Measurements from ENCODE around the gene KASH5. TPM values are rescaled to one million over a fixed set of nuclear protein-coding genes. Genes with fewer than 3 reads are reported as not detected.

Gene KASH5
- polyA plus RNA-seq, 4 donors, result not detected

DNA sequence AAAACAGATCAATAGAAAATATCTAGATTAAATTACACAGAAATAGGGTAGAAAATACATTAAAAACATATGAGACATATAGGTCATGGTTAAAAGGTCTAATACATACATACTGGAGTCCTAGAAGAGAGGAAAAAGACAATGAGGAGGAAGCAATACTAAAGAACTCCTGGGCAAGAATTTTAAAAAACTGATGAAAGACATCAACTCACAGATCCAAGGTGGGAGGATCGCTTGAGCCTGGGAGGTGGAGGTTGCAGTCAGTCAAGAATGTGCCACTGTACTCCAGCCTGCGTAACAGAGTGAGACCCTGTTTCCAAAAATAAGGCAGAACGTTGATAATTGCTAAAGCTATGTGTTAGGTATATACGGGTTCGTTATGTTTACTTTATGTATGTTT, 5.4 kb upstream of the KASH5 start:
- Histone ChIP-seq H3K4me1 (ENCODE audit: control insufficient read depth in 3 of 3, insufficient read depth in 2 of 3, low read depth in 1 of 3, low read length in 2 of 3) (no peaks in the 10 kb centered on the region), H3K27ac (ENCODE audit: low read depth in 1 of 3, low read length in 2 of 3) (no peak overlapping the region), H3K27me3 (ENCODE audit: control insufficient read depth in 3 of 3, insufficient read depth in 3 of 3, low read length in 3 of 3) (no peaks in the 10 kb centered on the region), H3K36me3 (ENCODE audit: control insufficient read depth in 3 of 3, insufficient read depth in 2 of 3, low read depth in 1 of 3, low read length in 3 of 3) (no peaks in the 10 kb centered on the region), H3K4me3 (ENCODE audit: low read depth in 1 of 3, low read length in 3 of 3) (no peak overlapping the region), H3K9me3 (ENCODE audit: control insufficient read depth in 2 of 2, insufficient read depth in 1 of 2, low read depth in 1 of 2, low read length in 1 of 2) (peaks cover 0 to 7% of the 10 kb centered on the region in 2 donors)
- WGBS, 3 donors, result 91 to 93% (median 92%) methylated on average over 5 of the region's 5 CpGs
- no peak for DNase-seq
- FAIRE-seq, result no peak

DNA sequence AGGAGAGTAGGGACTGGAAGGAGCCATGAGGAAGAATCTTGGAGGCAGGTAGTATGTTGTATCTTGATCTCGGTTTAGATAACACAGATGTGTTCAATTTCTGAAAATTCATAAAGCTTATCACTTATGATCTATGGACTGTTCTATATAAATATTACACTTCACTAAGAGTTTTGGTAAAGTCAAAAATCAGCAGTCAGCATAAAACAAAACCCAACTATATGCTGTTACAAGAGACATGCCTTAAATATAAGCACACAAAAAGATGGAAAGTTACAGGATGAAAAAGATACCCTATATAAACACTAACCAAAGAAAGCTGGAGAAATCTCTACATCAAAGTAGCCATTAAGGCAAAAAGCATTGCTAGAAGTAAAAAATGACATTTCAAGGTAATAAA, 4.5 kb upstream of the KASH5 start:
- Histone ChIP-seq H3K4me3 (ENCODE audit: low read depth in 1 of 3, low read length in 3 of 3) (no peak overlapping the region), H3K9me3 (ENCODE audit: control insufficient read depth in 2 of 2, insufficient read depth in 1 of 2, low read depth in 1 of 2, low read length in 1 of 2) (peaks cover 0 to 10% of the 10 kb centered on the region in 2 donors), H3K4me1 (ENCODE audit: control insufficient read depth in 3 of 3, insufficient read depth in 2 of 3, low read depth in 1 of 3, low read length in 2 of 3) (no peaks in the 10 kb centered on the region), H3K27me3 (ENCODE audit: control insufficient read depth in 3 of 3, insufficient read depth in 3 of 3, low read length in 3 of 3) (no peaks in the 10 kb centered on the region), H3K27ac (ENCODE audit: low read depth in 1 of 3, low read length in 2 of 3) (no peak overlapping the region), H3K36me3 (ENCODE audit: control insufficient read depth in 3 of 3, insufficient read depth in 2 of 3, low read depth in 1 of 3, low read length in 3 of 3) (no peaks in the 10 kb centered on the region)
- no peak for FAIRE-seq
- 29 to 91% (median 48%) methylated on average over 1 of the region's 1 CpG for WGBS, 3 donors
- DNase-seq, result no peak

DNA sequence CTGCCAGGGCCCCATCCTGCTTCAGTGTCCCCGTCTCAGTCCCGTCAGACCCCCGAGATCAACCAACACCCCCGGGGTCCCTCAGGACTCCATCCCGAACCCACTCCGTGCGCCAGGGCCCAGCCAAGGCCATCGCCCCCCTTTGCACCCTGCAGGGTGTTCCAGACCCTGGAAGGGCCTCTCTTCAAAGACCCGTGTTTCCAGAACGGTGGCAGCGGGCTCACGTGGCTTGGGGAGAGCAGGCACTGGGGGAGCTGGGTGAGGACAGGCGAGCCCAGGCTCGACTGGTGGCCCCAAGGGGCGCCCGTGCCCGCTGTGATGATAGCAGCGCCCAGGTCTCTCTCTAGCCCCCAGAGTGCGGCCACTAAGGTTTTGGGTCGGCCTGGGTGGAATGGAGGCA, 1.4 kb downstream of the KASH5 start:
- Histone ChIP-seq H3K36me3 (ENCODE audit: control insufficient read depth in 3 of 3, insufficient read depth in 2 of 3, low read depth in 1 of 3, low read length in 3 of 3) (no peaks in the 10 kb centered on the region), H3K4me3 (ENCODE audit: low read depth in 1 of 3, low read length in 3 of 3) (no peak overlapping the region), H3K27me3 (ENCODE audit: control insufficient read depth in 3 of 3, insufficient read depth in 3 of 3, low read length in 3 of 3) (peaks cover 0 to 17% (median 0%) of the 10 kb centered on the region in 3 donors), H3K9me3 (ENCODE audit: control insufficient read depth in 2 of 2, insufficient read depth in 1 of 2, low read depth in 1 of 2, low read length in 1 of 2) (peaks cover 0 to 3% of the 10 kb centered on the region in 2 donors), H3K4me1 (ENCODE audit: control insufficient read depth in 3 of 3, insufficient read depth in 2 of 3, low read depth in 1 of 3, low read length in 2 of 3) (no peaks in the 10 kb centered on the region), H3K27ac (ENCODE audit: low read depth in 1 of 3, low read length in 2 of 3) (no peak overlapping the region)
- DNase-seq (no peak), FAIRE-seq (no peak)
- 83 to 90% (median 89%) methylated on average over 20 of the region's 20 CpGs for WGBS, 3 donors

DNA sequence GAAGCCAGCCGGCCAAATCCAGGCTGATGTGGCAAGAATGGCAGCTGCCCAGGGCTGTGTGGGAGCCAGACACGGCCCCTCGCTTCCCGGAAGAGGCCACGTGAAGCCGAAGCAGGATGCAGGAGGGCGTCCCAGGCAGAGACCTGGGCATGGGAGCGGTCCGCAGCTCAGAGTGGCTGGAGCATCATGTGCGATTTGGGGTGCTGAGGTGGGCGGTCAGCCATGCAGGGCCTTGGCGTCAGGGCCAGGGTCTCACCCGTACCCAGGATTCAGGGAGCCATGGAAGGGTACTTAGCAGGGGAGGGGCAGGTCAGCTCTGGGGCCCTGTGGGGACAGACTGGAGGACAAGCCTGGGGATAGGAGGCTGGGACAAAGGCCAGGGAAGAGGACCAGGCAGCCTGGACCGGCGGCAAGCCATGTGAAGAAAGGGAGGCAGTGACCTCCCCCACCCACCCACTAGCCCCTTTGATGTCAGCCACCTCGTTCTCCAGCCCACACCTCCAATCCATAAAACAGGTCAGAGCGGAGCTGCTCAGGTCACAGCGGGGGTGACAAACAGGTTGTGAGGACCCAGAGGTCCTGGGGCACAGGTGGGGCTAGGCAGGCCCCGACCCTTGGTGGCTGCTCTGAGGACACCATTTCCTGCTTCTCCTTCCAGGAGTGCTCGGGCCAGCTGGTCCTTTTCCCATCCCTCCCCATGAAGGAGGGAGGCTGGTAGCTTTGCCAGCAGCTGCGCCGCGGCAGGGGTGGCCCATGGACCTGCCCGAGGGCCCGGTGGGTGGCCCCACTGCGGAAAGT, 2.3 kb downstream of the KASH5 start:
- WGBS, 3 donors, result 52 to 66% (median 65%) methylated on average over 25 to 26 of the region's 26 CpGs
- Histone ChIP-seq H3K9me3 (ENCODE audit: control insufficient read depth in 2 of 2, insufficient read depth in 1 of 2, low read depth in 1 of 2, low read length in 1 of 2) (peaks cover 0 to 3% of the 10 kb centered on the region in 2 donors), H3K4me1 (ENCODE audit: control insufficient read depth in 3 of 3, insufficient read depth in 2 of 3, low read depth in 1 of 3, low read length in 2 of 3) (no peaks in the 10 kb centered on the region), H3K4me3 (ENCODE audit: low read depth in 1 of 3, low read length in 3 of 3) (no peak overlapping the region), H3K36me3 (ENCODE audit: control insufficient read depth in 3 of 3, insufficient read depth in 2 of 3, low read depth in 1 of 3, low read length in 3 of 3) (no peaks in the 10 kb centered on the region), H3K27me3 (ENCODE audit: control insufficient read depth in 3 of 3, insufficient read depth in 3 of 3, low read length in 3 of 3) (peaks cover 0 to 20% (median 0%) of the 10 kb centered on the region in 3 donors), H3K27ac (ENCODE audit: low read depth in 1 of 3, low read length in 2 of 3) (no peak overlapping the region)
- DNase-seq (no peak), FAIRE-seq (no peak)

DNA sequence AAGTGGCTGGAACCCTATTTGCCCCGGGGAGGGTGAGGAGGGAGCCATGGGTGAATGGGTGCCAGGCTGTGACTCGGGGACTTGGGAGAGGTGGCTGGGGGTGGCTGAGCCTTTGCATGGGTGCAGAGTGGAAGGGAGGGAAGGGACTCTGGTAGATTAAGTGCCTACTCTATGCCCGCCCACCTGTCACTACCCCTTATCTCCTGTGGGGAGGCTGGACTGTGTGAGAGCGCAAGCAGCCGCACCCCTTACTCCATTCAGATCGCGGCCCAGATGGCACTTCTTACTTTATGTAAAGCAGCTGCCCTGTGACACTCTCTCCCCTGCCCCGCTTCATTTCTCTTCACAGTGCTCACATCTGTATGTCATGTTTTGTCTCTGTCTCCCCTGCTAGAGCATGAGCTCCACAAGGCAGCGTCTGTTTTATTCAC, 2.9 kb downstream of the KASH5 start:
- FAIRE-seq (no peak), DNase-seq (no peak)
- H3K27me3 ChIP-seq (ENCODE audit: control insufficient read depth in 3 of 3, insufficient read depth in 3 of 3, low read length in 3 of 3), result peaks cover 0 to 20% (median 0%) of the 10 kb centered on the region in 3 donors
- H3K4me3 ChIP-seq (ENCODE audit: low read depth in 1 of 3, low read length in 3 of 3), result no peak overlapping the region
- WGBS, 3 donors, result 28 to 48% (median 40%) methylated on average over 9 of the region's 9 CpGs
- no peaks in the 10 kb centered on the region for H3K4me1 ChIP-seq (ENCODE audit: control insufficient read depth in 3 of 3, insufficient read depth in 2 of 3, low read depth in 1 of 3, low read length in 2 of 3)
- peaks cover 0 to 3% of the 10 kb centered on the region in 2 donors for H3K9me3 ChIP-seq (ENCODE audit: control insufficient read depth in 2 of 2, insufficient read depth in 1 of 2, low read depth in 1 of 2, low read length in 1 of 2)
- no peak overlapping the region for H3K27ac ChIP-seq (ENCODE audit: low read depth in 1 of 3, low read length in 2 of 3)
- no peaks in the 10 kb centered on the region for H3K36me3 ChIP-seq (ENCODE audit: control insufficient read depth in 3 of 3, insufficient read depth in 2 of 3, low read depth in 1 of 3, low read length in 3 of 3)

DNA sequence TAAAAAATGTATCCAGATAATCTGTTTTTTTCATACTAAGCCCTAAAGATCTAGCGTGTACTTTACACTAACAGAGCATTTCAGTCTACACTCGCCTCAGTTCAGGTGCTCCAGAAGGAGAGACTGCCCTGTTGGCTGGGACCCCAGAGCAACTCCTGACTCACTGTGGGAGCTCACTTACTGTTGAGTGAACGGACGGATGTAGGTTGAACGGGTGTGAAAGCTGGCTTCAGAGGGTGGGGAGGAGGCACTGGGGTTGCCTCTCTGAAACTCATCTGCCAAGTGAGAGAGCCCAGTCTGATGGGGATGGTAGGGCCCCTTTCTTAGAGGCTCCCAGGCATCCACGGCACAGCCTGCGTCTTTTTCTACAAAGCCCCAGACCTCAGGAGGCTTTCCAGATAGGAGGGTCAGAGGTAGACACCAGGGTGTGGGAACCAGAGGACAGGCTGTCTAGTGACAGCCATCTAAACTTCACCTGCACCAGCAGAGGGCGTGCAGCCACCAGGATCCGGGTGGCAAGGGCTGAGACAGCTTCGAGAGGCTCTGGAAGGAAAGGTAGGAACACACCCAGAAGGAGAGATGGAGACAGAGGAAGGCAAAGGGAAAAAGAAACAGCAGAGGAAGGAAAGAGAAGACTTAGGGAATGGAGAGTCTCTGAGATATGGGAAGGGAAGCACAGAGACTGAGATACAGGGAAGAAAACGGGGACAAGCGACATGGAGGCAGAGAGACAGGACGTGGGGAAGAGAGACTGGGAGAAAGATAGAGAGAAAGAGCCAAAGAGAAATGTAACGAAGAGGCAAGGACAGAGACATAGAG, 3.7 kb downstream of the KASH5 start:
- H3K36me3 ChIP-seq (ENCODE audit: control insufficient read depth in 3 of 3, insufficient read depth in 2 of 3, low read depth in 1 of 3, low read length in 3 of 3), result no peaks in the 10 kb centered on the region
- FAIRE-seq (no peak), DNase-seq (peak; percentile 83 to 88)
- no peak overlapping the region for H3K27ac ChIP-seq (ENCODE audit: low read depth in 1 of 3, low read length in 2 of 3)
- WGBS, 3 donors, result 14 to 25% (median 20%) methylated on average over 14 of the region's 14 CpGs
- H3K4me1 ChIP-seq (ENCODE audit: control insufficient read depth in 3 of 3, insufficient read depth in 2 of 3, low read depth in 1 of 3, low read length in 2 of 3), result no peaks in the 10 kb centered on the region
- peaks cover 0 to 3% of the 10 kb centered on the region in 2 donors for H3K9me3 ChIP-seq (ENCODE audit: control insufficient read depth in 2 of 2, insufficient read depth in 1 of 2, low read depth in 1 of 2, low read length in 1 of 2)
- H3K4me3 ChIP-seq (ENCODE audit: low read depth in 1 of 3, low read length in 3 of 3), result no peak overlapping the region
- H3K27me3 ChIP-seq (ENCODE audit: control insufficient read depth in 3 of 3, insufficient read depth in 3 of 3, low read length in 3 of 3), result peaks cover 0 to 20% (median 0%) of the 10 kb centered on the region in 3 donors

DNA sequence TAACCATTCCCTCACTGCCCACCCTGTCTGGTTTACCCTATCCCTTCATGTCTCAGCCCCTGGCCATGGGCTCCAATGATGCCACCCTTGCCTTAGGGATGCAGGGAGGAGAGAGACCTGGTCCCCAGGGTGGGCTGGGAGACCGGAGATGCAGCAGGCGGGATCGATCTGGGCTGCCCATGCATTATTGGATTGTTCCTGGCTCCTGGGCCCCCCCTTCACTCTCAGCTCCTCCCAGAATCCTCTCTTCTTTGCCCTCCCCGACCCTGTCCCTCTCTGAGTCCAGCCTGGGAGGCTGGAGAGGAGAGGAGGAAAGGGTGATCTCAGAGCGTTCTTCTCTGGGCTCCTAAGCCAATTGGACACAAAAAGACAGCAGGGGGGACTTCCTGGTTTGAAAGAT, 5.8 kb downstream of the KASH5 start:
- H3K9me3 ChIP-seq (ENCODE audit: control insufficient read depth in 2 of 2, insufficient read depth in 1 of 2, low read depth in 1 of 2, low read length in 1 of 2), result no peaks in the 10 kb centered on the region
- no peak overlapping the region for H3K4me3 ChIP-seq (ENCODE audit: low read depth in 1 of 3, low read length in 3 of 3)
- H3K27ac ChIP-seq (ENCODE audit: low read depth in 1 of 3, low read length in 2 of 3), result no peak overlapping the region
- 52 to 84% (median 63%) methylated on average over 4 to 5 of the region's 5 CpGs for WGBS, 3 donors
- DNase-seq (no peak), FAIRE-seq (no peak)
- H3K36me3 ChIP-seq (ENCODE audit: control insufficient read depth in 3 of 3, insufficient read depth in 2 of 3, low read depth in 1 of 3, low read length in 3 of 3), result no peaks in the 10 kb centered on the region
- H3K4me1 ChIP-seq (ENCODE audit: control insufficient read depth in 3 of 3, insufficient read depth in 2 of 3, low read depth in 1 of 3, low read length in 2 of 3), result no peaks in the 10 kb centered on the region
- H3K27me3 ChIP-seq (ENCODE audit: control insufficient read depth in 3 of 3, insufficient read depth in 3 of 3, low read length in 3 of 3), result peaks cover 0 to 21% (median 0%) of the 10 kb centered on the region in 3 donors

DNA sequence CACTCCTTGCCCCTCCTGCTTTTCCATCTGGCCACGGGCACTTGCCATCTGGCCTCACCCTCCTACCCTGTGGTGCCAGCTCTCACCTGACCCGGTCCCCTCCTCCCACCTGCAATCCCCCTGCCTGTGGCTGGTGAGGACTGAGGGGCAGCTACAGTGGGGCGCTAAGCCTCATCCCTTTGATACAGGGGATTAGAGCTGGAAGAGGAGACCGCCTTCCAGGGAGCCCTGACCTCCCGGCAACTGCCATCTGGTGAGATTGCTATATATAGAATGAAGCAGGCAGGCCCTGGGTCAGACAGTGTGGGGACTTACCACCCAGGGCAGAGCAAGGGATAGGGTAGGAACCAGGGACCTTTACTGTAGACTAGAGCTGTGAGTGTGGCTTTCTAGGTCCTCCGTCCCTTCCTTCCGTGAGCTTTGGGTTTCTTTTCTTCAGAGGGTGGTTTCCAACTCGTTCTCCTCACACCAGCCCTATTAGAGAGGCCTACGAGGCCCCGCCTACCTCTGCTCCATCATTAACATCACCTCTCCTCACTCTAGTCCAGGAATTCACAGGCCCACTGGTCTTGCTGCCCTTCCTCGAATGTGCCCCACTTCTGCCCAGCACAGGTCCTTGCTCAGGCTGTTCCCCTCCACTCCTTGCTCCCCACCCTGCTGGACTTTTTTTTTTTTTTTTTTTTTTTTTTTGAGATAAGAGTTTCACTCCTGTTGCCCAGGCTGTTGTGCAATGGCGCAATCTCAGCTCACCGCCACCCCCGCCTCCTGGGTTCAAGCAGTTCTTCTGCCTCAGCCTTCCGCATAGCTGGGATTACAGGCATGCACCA, 7.7 kb downstream of the KASH5 start:
- no peak for DNase-seq
- H3K9me3 ChIP-seq (ENCODE audit: control insufficient read depth in 2 of 2, insufficient read depth in 1 of 2, low read depth in 1 of 2, low read length in 1 of 2), result no peaks in the 10 kb centered on the region
- H3K36me3 ChIP-seq (ENCODE audit: control insufficient read depth in 3 of 3, insufficient read depth in 2 of 3, low read depth in 1 of 3, low read length in 3 of 3), result no peaks in the 10 kb centered on the region
- H3K4me3 ChIP-seq (ENCODE audit: low read depth in 1 of 3, low read length in 3 of 3), result no peak overlapping the region
- no peaks in the 10 kb centered on the region for H3K4me1 ChIP-seq (ENCODE audit: control insufficient read depth in 3 of 3, insufficient read depth in 2 of 3, low read depth in 1 of 3, low read length in 2 of 3)
- no peak for FAIRE-seq
- no peak overlapping the region for H3K27ac ChIP-seq (ENCODE audit: low read depth in 1 of 3, low read length in 2 of 3)
- peaks cover 0 to 23% (median 0%) of the 10 kb centered on the region in 3 donors for H3K27me3 ChIP-seq (ENCODE audit: control insufficient read depth in 3 of 3, insufficient read depth in 3 of 3, low read length in 3 of 3)
- 63 to 71% (median 65%) methylated on average over 15 of the region's 15 CpGs for WGBS, 3 donors
